GM19240 (cell line): ENCODE measurements around the gene CORO7.

ENCODE experiments used
- DNase-seq: peaks from one replicate; pipeline ENCODE4 v3.0.0; 2011; ENCODE audit warnings: low spot score; ENCODE audit not compliant: insufficient read length

Gene CORO7

GRCh38 chr16:4323071-4323844 lies 93.1 kb downstream of the CORO7 start:
- DNase-seq = no peak

- DNase-seq = no peak
Measured at GRCh38 chr16:4322121-4323052, 94.0 kb downstream of the CORO7 start.

DNA sequence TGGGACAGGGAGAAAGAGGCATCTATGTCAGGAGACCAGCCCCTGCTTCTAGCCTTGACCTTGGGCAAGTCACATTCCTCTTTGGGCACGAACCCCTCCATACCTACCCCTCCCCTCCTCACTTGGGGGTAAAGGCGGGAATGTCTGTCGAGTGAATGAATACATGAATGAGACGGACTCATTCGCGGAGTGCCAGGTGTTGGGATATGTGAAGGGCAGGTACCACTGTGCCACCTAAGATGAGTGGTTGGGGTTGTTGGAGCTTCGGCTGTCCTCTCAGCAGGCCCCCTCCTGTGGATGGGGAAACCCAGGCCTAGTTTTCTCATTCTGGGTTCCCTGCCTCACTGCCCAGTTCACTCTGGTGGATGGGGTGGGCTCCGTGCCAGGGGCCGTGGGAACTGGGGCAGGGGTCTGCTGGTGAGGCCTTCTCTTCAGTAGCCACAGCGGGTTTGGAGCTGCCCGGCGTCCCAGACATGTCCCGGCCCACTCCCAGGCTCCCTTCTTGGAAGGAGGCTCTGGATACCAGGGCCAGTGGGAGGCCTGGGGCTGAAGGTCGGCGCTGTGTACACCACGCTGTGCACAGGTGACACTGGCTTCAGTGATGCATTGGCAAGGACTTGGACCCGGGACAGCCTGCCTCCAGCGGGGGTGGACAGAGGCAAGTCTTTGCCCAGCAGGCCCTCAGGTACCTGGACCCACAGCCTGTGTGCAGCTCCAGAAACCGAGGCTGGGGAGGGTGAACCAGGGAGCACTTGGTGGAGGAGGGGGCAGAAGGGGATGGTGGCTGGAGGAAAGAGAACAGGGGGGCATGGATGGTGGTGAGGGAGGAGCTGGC lies 94.9 kb downstream of the CORO7 start:
- no peak for DNase-seq

DNA sequence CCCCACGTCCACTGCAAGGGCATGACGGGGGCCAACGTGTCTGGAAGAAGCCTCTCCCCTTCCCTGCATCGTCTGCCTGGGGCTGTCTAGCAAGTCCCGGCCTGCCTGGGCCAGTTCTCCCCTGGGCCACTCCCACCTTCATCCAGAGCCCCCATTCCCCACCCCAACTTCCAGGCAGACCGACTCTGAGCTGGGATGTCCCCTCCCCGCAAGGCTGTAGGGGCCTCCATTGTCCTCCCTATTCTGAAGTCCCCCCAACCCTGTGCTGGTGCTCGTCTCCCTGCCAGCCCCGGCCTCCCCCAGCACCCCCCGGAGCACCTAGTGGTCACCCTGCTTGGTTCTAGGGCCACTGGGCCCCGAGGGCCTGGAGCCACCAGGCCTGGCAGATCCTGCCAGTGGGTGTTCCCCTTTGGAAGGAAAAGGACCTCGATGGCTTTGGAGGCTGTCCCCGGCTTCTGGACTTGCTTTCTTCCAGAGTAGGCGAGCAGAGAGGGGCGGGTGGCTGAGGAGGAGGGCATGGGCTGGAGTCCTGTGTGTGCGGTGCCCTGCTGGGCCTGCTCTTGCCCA lies 95.7 kb downstream of the CORO7 start:
- no peak for DNase-seq

DNA sequence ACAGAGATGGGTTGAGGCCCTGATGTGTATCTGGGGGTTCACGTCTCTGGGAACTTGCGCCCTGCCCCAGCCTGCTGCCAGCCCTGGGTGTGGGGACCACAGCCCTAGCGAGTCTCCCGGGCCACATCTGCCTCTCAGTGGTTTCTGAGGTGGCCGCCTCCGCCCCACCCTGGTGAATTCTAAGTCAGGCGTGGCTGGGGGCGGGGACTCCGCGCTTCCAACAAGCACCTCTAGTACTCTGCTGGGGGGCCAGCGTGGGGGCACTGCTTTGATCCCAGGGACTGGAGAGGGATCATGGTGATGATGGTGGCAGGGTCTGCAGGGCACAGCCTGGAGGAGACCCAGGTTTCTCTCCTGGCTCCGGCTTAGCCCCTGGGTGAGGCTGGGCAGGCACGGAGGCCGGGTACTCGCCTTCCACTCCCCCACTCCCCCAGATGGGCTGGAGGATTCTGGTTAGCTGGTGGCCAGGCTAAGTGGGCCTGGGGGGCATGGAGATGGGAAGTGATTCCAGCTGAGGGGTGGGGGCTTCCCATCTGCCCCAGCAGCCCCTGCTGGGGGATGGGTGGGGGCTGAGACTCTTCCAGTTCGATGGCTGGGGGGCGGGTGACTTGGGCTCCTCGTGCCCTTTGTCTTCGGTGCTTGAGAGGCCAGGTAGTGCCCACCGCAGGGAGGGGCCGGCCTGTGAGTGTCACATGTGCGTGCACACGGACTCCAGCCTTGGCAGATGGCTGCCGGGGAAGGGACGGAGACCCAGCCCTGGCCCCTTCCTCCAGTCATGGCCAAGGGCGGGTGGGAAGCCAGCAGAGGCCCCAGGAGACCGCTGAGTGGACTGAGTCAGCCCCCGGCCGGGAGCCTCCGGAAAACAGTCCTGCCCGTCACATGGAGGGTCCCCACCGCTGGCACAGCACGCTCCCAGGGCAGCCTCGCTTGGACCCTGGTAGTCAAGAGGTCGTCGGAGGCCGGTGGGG lies 96.7 kb downstream of the CORO7 start:
- DNase-seq = peak; percentile 64

- DNase-seq = no peak
Measured at GRCh38 chr16:4318967-4319366, 97.4 kb downstream of the CORO7 start.

DNA sequence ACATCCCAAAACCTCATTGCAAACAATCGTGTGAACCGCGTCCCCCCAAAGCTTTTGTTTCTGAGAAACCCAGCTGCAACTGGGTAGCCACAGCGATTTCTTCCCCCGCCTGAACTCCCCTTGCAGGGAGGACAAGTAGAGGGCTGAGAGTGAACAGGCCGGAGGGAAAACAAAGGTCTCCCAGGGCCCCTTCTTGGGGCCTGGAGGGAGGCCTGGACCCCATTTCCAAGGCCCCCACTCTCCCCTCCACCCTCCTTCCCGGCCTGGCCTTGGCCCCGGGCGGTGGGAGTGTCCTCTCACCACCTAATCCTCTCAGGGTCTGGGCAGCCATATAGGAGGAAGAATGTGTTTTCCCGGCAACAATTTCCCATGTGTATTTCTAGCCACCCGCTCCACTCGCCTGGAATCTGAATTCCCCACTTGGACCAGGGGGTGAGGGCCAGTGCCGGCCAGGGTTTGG lies 97.9 kb downstream of the CORO7 start:
- DNase-seq = no peak

DNA sequence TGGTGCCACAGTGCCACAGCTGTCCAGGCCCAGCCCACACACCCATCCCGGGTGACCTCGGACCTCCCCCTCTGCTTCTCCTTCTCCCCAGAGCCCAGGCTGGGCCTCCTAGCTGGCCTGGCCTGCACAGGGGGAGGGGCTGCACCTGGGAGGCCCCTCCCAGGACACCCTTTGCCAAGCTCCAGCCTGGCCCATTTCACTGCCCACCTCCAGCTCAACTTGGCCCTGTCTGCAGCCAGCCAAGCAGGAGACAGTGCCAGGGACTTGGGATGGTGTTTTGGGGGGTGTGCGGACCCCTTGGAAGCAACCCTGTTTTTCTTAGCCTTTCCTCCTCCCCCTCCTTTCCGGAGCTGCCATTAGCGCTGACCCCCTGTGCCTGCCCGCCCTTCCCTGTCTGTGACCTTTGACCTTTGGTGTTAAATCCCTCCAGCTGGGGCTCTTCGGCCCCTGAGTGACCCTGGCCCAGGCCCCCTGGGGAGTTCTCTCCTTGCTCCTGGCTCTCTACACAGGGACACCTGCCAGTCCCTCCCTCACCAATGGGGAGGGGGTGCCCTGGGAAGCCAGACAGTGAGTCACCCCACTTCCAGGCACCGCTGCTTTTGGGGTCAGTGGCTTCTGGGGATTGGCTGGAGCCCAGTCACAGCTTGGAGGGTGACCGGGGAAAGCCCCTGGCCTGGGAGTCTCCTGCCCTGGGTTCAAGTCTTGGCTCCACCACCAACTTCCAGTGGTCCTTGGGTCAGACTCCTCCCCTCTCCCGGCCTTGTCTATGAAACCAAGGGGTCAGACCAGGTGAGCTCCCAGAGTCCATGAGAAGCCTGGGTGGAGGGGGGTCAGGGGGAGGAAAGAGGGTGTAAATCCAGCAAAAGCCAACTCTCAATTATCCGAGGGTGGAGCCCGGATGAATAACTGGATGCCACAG lies 98.6 kb downstream of the CORO7 start:
- DNase-seq = no peak

GRCh38 chr16:4316864-4317531 lies 99.4 kb downstream of the CORO7 start:
- DNase-seq = no peak

DNA sequence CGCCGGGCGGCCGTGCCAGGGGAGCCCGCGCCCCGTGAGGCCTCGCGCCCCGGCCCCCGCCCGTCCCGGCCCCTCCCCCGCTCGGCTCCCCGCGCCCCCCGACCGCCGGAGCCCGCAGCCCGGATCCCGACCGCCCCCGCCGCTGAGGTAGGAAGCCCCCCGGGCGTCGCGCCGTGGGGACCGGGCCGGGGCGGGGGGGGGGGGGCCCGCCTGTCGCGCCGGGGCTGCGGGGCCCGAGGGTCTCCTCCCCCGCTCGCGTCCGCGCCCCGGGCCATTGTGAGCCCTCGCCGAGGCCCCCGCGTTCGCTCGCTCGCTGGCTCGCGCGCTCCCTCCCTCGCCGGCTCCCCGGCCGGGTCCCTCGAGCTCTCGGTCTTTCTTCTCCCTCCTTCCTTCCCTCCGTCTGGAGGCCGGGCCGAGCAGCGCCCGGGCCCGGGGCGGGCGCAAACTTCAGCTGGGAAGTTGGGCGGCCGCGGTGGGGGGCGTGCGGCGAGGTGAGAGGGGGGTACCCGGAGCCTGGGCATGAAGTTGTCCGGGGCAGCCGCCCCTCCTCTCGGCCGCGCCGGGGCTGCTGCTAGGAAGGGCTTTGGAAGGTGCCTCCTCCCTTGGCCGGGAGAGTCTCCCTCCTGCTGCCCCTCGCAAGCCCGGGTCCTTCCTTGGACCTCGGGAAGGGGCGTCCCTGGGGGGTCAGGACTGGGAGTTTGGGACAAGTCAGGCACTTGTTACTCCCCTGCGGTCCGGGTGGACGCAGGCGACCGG lies 100.1 kb downstream of the CORO7 start:
- DNase-seq = no peak

DNA sequence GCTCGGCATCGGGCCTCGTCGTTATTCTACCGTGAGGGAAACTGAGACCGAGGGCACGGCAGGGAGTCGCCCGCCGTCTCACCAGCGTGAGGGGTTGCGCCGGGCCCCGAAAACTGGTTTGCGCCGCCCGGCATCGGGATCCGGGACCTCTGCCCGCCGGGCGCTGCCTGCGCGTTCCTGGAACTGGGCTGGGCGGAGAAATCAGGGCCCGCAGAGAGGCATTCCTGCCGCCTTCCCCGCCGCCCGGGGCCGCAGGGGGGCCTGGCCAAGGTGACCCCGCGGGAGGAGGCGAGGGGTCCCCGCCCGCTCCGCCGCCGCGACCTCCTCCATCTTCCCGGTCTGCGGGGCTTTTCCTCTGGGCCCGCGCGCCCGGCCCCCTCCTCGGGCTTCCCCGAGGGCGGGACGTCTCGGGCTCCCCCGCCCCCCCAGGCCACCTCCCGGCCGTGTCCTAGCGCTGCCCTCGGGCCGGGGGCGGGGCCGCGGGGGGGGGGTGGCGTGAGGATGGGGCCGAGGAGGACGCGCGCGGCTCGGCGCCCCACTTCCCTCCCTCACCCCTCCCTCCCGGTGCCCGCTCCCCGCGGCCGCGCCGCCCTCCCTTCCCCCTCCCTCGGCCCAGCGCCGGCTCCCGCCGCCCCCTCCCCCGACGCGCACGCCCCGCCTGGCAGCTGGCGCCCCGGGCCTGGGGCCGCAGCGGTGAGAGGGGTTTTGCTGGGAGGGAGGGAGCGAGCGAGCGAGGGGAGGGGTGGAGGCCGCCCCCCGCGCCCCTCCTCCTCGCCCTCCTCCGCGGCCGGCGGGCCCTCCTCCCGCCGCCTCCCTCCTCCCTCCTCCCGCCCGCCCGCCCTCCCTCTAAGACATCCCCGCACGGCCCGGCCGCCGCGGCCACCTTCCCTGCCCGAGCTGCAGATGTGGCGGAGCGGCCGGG lies 100.9 kb downstream of the CORO7 start, which contains the start of gene GLIS2:
GLIS2 (plus strand) TSS at position 882 of the 922 bp plus-strand sequence. CDS start 16,214 bp downstream, outside the sequence.
- no peak for DNase-seq

- DNase-seq = no peak
Measured at GRCh38 chr16:4314532-4315185, 101.7 kb downstream of the CORO7 start.

DNA sequence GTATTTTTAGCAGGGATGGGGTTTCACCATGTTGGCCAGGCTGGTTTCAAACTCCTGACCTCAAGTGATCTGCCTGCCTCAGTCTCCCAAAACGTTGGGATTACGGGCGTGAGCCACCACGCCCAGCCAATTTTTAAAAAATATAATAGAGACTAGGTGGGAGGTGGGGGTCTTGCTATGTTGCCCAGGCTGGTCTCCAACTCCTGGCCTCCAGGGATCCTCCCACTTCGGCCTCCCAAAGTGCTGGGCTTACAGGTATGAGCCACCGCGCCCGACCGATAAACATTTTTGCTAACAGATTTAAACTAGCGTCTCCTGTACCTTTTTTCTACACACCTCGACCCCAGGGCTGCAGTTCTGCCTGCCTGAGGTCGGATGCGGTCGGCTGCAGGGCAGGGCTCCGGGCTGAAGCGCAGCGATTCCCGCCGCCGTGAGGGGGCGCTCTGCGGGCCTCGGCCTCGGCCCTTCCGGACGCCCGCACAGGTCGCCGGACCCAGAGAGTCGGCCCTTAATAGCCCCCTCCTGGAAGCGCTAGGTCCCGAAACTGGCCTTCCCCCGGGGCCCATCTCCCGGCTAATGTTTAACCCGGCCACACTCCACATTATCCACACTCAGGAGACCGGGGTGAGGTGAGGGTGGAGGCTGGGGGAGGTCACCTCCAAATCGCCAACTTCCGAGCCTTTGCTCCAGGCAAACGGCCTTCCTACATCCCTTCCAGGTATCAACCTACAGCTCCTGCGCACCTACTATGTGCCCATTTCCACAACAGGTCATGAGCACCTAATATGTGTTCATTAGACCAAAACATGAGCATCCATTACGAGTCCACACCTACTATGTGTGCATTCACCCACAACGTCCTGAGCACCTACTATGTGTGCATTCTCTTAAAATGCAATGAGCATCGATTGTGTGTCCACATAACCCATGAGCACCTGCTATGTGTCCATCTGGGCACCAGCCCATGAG lies 102.5 kb downstream of the CORO7 start:
- peak; percentile 75 for DNase-seq

GRCh38 chr16:4309833-4310266 lies 106.5 kb downstream of the CORO7 start:
- DNase-seq = no peak
